CD4-positive, alpha-beta T cell treated with Interferon alpha-2 for 1 hour (primary cell): ENCODE data around the gene NOL4L.

Source experiments
- DNase-seq, 2 donors: peaks; one replicate each; pipeline ENCODE4 v3.0.0-alpha.2; 2020 to 2022

NOL4L gene

DNA sequence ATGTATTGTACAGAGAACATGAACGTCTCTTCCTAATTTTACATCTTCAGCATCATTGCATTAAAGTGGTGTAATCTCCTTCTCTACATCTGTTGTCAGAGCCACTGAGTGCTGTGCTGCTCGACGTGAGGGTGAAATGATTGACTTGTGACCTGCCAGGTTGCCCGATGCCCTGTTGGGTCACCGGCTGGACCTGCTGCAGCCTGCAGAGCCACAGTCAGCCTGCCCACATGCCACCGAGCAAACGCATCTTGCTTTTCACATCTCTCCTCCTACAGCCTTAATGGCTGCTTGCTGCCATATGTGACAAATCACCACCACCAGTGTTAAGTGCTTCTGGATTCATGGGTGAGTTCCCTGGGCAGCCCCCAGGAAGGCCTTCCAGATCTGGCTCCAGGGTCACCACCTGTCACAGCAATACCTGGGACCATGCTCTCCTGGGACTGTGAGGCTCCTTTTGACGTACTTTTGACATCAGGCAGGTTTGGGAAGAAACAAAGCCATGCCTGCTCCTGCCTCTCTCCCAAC, 146.7 kb downstream of the NOL4L start:
- DNase-seq: no peak

DNA sequence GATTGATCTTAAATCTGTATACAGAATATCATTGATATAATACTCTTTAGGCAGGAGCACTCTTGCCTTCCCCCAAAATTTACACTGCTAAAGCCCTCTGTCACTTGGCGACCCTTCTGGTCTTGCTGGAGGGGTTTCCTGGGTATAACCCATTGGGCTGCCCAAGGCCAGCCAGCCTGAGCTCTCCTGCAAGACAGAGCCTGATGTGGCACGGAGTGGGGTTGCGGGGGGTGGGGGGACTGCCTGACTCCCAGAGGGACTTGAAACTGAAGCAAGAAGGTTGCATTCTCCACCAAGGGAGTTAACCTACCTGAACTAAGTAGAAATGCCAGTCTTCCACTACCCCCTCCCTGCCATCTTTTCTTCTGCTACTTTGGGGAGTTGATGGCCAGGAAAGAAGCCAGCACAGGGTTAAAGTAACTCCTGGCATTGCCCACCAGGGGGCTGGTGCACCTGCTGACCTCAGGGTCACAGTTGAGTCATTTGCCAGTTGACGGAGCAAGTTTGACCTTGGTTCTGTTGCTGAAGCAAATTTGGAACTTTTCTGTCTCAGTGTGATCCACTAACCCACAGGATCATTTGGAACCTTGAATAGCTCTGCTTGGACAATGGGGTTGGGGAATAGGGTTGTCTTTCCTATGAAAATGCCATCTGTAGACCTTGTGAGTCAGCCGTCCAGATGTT, 147.6 kb downstream of the NOL4L start:
- no peak for DNase-seq

DNA sequence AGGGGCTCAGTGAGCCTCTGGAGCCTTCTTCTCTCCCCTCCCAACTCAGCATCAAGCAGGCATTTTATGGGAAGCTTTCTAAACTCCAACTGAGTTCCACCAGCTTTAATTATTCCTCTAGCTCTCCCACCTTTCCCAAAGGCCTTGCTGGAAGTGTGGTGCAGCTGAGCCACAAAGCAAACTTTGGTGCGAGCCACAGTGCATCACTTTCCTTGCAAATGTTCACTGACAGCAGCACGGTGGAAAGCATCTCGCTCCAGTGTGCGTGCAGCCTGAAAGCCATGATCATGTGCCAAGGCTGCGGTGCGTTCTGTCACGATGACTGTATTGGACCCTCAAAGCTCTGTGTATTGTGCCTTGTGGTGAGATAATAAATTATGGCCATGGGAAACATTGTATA, 148.2 kb downstream of the NOL4L start:
- no peak for DNase-seq

DNA sequence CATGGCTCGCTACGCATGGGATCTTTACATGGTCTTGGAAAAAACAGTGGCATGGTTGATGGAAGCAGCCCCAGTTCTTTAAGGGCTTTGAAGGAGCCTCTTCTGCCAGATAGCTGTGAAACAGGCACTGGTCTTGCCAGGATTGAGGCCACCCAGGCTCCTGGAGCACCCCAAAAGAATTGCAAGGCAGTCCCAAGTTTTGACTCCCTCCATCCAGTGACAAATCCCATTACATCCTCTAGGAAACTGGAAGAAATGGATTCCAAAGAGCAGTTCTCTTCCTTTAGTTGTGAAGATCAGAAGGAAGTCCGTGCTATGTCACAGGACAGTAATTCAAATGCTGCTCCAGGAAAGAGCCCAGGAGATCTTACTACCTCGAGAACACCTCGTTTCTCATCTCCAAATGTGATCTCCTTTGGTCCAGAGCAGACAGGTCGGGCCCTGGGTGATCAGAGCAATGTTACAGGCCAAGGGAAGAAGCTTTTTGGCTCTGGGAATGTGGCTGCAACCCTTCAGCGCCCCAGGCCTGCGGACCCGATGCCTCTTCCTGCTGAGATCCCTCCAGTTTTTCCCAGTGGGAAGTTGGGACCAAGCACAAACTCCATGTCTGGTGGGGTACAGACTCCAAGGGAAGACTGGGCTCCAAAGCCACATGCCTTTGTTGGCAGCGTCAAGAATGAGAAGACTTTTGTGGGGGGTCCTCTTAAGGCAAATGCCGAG, 148.8 kb downstream of the NOL4L start:
- DNase-seq: no peak

DNA sequence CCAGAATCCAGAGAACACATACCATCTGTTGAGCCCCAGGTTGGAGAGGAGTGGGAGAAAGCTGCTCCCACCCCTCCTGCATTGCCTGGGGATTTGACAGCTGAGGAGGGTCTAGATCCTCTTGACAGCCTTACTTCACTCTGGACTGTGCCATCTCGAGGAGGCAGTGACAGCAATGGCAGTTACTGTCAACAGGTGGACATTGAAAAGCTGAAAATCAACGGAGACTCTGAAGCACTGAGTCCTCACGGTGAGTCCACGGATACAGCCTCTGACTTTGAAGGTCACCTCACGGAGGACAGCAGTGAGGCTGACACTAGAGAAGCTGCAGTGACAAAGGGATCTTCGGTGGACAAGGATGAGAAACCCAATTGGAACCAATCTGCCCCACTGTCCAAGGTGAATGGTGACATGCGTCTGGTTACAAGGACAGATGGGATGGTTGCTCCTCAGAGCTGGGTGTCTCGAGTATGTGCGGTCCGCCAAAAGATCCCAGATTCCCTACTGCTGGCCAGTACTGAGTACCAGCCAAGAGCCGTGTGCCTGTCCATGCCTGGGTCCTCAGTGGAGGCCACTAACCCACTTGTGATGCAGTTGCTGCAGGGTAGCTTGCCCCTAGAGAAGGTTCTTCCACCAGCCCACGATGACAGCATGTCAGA, 149.6 kb downstream of the NOL4L start:
- DNase-seq: no peak

DNA sequence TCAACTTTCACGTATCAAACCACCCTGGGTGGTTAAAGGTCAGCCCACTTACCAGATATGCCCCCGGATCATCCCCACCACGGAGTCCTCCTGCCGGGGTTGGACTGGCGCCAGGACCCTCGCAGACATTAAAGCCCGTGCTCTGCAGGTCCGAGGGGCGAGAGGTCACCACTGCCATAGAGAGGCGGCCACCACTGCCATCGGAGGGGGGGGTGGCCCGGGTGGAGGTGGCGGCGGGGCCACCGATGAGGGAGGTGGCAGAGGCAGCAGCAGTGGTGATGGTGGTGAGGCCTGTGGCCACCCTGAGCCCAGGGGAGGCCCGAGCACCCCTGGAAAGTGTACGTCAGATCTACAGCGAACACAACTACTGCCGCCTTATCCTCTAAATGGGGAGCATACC, 150.7 kb downstream of the NOL4L start:
- no peak for DNase-seq

DNA sequence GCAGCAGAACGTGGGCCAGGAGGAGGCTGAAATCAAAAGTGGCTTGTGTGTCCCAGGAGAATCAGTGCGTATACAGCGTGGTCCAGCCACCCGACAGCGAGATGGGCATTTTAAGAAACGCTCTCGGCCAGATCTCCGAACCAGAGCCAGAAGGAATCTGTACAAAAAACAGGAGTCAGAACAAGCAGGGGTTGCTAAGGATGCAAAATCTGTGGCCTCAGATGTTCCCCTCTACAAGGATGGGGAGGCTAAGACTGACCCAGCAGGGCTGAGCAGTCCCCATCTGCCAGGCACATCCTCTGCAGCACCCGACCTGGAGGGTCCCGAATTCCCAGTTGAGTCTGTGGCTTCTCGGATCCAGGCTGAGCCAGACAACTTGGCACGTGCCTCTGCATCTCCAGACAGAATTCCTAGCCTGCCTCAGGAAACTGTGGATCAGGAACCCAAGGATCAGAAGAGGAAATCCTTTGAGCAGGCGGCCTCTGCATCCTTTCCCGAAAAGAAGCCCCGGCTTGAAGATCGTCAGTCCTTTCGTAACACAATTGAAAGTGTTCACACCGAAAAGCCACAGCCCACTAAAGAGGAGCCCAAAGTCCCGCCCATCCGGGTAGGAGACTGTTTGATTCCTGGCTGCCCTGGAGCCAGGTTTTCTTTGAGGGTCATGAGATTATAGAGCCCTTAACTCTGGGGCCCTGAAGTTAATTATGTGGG, 151.7 kb downstream of the NOL4L start:
- no peak for DNase-seq

DNA sequence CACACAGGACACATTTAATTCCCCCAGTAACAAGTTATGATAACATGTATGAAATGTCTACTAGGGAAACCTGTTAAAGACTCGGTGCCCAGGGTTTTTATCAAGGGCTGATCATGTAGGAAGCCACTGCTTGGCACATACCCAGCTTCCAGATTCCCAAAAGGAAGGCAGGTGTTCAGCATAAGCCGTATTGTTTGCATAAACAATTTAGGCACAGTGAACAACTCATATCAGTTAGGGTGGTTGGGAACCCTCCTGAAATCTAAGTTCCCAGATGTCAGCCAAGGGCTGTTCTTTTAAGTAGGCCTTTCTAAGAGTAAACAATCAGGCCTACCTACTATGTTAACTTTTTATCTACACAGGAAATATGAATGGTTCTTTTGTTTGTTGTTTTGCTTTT, 152.9 kb downstream of the NOL4L start:
- DNase-seq: no peak

DNA sequence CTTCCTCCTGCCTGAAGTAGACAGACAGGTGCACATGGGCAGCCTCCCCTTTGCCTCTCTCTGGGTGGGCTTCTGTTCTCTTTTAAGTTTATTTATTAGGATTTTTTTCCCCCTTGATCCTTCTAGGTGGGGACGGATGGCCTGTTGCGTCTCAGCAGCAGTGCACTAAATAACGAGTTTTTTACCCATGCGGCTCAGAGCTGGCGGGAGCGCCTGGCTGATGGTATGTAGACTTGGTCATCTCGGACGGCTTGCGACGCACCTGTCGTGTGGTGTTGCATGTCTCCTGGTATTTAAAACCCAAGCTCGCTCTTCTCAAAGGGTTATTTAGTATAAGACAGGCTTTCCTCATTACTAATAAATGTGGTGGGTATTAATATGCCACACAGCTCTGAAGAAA, 153.7 kb downstream of the NOL4L start:
- DNase-seq: no peak

DNA sequence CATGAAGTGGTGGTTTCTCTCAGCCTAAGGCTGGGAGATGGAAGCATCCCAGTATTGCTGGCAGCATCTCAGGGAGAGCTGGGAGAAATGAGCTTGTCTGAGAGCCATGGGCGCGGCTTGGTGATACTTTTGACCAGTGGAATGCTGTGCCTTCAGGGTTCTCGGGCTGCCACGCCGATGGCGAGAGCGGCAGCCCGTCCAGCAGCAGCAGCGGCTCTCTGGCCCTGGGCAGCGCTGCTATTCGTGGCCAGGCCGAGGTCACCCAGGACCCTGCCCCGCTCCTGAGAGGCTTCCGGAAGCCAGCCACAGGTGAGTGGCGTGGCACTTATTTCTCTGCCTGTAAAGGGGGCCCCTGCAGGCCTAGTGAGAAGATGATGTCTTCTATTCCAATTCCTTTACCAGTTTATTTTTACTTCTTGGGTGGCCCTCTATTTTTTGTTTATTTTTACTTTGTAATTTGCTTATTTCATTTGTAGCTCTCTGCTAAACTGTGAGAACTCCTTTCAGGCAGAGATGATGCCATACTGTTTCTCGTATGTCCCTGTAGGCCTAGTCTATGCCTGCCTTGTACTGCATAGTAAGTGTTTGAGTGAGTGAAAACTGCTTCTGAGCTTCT, 155.3 kb downstream of the NOL4L start:
- DNase-seq: no peak

DNA sequence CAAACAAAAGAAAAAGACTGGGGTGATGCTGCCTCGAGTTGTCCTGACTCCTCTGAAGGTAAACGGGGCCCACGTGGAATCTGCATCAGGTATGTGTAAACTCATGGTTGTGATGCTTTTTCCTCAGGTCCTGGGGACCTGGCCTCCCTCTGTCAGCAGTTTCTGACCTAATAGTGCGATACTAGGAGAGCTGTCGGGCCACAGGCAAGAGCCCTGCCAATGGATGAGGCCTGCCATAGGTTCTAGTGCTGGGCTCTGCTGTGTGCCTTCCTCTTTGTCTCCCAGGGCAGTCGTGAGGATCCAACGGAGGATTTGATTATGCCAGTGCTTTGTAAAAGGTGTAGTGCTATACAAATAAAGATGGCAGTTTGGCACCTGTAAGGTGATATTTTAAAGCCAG, 155.8 kb downstream of the NOL4L start:
- no peak for DNase-seq

DNA sequence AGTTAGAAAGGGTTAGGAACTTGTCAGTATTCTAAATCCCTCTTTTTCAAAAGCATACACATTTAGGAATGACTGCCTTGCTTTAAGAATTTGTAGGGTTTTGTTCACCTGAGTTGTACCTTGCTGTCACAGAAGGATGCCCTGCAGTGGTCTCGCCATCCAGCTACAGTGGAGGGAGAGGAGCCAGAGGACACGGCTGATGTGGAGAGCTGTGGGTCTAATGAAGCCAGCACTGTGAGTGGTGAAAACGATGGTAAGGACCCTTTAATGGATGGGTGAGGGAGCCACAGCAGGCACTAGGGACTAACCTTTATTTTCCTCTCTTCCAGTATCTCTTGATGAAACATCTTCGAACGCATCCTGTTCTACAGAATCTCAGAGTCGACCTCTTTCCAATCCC, 157.1 kb downstream of the NOL4L start:
- DNase-seq: no peak

DNA sequence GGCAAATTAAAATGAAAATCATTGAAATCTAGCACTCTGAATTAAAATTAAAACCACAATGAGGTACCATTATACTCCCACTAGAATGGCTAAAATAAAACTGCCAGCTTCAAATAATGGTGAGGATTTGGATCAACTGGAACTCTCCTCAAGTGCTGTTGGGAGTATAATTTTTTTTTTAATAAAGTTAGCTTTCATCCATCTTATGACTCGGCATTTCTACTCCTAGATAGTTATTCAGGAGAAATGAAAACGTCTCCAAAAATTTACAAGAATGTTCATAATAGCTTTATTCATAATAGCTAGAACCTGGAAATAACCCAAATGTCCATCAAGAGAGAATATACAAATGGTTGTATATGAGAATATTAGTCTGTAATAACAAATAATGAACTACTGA, 163.8 kb downstream of the NOL4L start:
- DNase-seq: no peak

DNA sequence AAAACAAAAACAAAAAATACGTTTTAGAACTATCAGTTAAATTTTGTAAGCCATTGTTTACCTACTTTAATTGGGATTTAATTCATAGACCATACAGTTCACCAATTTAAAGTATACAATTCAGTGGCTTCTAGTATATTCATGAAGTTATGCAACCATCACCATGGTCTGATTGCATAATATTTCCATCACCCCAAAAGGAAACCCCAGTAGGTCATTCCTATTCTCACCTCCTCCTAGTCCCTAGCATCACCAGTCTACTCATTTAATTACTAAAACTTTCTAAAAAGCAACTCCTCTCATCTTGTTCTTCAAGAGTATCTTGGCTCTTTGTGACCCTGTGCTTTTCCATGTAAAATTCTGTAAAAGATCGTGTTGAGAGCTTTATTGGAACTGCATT, 166.8 kb downstream of the NOL4L start:
- DNase-seq: no peak

DNA sequence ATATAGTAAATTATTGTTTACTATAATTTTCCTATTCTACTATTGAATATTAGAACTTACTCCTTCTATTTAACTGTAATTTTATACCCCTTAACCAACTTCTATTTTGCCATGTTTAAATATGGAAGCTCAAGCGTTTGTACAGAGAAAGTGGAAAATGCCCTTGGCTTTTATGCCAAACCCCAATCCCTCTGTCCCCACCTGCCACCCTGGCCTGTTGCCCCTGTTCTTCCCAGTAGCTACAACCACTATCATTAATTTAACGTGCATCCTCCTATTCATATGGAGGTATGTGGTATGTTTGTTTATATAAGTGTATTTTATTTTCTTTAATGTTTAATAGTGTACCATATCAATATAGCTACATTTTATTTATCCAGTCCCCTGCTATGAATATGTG, 168.9 kb downstream of the NOL4L start:
- DNase-seq: no peak

DNA sequence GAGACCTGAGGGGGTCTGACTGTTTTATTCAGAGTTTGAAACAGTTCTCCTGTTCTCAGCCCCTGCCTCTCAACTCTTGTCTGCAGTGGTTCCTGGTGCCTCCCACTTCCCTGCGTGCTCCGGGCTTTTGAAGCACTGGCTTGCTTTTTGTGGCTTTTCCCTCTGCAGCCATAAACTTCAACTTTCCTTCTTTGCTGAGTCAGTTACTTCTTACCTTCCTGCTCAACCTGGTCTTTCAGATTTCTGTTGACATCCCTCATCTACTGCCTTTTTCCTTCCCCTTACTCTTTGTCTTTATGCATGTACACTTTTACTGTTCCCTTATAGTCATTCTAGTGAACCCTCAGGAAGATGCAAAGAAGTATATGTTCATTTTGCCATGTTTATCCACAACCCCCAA, 169.6 kb downstream of the NOL4L start:
- no peak for DNase-seq

DNA sequence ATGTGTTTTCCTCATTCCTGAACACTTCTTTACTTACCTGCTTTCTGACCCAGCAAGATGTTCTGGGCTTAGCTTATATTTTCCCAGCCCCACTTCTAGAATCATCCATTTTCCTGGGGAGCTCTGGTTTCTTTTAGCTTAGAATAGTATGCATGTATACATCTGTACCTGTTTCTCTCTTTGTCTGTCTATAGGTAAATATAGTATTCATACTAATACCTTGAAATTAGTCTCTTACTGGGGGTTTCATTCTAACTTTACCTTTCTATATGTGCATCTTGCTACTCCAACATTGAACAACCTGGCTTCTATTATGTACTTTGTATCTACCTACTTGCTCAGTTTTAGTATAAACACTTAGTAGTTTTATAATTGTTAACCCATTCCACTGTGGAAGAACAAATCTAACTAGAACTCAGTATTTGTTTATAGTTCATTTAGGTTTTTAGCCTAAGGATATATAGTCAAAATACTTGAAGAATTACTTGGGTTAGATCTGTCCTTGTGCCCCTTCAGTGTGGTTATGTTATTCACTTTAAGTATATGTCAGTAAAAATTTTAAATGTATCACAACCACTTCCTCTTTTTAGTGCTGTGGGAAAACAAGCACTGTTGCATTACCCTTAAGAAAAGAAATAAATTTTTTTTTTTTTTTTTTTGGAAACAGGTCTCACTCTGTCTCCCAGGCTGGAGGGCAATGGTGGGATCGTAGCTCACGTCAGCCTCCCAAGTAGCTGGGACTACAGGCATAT, 173.0 kb downstream of the NOL4L start:
- no peak for DNase-seq

DNA sequence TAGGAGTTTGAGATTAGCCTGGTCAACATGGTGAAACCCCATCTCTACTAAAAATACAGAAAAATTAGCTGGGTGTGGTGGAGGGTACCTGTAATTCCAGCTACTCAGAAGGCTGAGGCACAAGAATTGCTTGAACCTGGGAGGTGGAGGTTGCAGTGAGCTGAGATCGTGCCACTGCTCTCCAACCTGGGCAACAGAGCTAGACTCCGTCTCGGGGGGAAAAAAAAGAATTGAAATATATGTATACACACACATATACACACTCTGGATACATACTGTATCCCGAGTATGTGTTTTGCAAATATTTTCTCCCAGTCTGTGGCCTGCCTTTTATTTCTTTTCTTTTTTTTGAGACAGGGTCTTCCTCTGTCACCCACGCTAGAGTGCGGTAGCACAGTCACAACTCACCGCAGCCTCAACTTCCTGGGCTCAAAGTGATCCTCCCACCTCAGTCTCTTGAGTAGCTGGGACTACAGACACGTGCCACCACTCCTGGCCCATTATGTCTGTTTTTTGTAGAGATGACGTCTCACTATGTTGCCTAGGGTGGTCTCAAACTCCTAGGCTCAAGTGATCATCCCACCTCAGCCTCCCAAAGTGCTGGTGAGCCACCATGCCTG, 177.9 kb downstream of the NOL4L start:
- peak; percentile 55 to 63 for DNase-seq

DNA sequence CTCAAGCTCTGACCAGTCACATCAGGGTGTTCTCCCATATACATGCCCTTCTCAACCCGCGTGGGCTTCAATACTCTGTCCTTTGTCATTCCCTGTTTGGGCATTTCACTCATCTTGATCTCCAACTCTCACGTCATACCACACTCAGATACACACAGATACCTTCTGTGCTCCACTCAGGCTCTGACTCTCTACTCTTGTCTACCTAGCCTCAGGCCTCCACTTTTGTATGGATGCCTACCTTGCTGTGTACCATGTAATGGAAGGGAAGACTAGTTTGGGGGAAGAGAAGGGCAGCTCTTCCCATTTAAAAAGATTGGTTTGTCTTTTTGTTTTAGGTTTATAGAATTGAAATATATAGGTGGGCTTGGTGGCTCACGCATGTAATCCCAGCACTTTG, 178.4 kb downstream of the NOL4L start:
- no peak for DNase-seq

DNA sequence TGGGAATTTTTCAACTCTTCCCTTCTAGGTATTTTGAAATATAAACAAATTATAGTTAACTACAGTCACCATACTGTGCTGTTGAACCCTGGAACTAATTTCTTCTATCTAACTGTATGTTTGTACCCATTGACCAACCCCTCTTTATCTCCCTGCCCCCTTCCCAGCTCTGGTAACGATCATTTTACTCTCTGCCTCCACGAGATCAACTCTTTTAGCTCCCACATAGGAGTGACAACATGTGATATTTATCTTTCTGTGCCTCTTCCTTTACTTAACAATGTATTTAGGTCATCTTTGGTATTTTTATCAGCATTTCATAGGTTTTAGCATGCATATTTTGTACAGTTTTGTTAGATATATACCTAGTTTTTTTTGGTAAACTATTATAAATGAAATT, 181.1 kb downstream of the NOL4L start:
- DNase-seq: no peak

DNA sequence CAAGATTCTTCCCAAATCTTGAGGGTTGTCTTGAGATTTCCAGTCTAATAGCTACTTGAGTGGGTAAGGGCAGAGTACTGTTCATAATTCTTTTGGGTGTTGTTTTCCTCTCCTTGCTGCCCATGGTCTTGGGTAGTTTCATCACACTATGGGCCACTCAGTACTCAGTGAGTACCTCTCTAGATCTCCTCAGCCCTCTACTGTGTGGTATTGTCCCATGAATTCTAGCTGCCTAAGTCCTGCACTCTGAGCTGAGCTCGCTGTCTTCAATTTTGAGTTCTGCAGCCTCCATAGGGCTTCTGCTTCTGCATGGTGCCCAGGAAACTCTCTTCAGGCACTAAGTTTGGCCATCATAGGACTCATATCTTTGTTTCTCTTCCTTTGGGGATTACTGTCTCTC, 184.7 kb downstream of the NOL4L start:
- DNase-seq: no peak

DNA sequence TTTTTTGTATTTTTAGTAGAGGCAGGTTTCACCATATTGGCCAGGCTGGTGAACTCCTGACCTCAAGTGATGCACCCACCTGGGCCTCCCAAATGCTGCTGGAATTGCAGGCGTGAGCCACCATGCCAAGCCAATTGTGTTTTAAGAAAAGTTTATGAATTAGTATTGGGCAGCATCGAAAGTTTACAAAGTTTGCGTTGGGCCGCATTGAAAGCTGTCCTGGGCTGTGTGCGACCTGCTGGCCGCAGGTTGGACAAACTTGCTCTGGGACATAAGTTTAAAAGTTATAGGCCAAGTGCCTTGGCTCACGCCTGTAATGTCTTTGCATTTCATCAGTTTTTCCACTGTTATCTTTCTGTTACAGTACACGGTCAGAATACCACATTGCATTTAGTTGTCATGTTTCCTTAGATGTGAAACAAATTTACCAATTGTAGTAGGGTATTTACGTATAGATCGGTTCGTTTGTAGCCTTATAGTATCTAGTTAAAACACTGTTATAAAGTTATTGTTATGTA, 187.5 kb downstream of the NOL4L start:
- DNase-seq: no peak
